ENCODE results near the gene SNRNP70.

SNRNP70 gene

GRCh38 chr19:49106648-49107135 is 21.4 kb downstream of the SNRNP70 start:
- TF ChIP-seq CTCF (IDR thresholded peaks at IDR 0.05; ENCODE audit: low read depth, low read length) = peak; percentile 80
- H3K4me3 ChIP-seq (ENCODE audit: low read depth, low read length) = no peak overlapping the region
- H3K36me3 ChIP-seq = peaks cover 82% of the 10 kb centered on the region
- peak; percentile 76 for DNase-seq
- H3K27ac ChIP-seq = peak overlapping the region; percentile 42
- no peaks in the 10 kb centered on the region for H3K27me3 ChIP-seq (ENCODE audit: insufficient read depth, low read depth, severe bottlenecking)
- H3K9me3 ChIP-seq (ENCODE audit: severe bottlenecking) = no peaks in the 10 kb centered on the region

- DNase-seq = no peak
- Histone ChIP-seq H3K27me3 (ENCODE audit: insufficient read depth, low read depth, severe bottlenecking) (no peaks in the 10 kb centered on the region), H3K36me3 (peaks cover 73% of the 10 kb centered on the region), H3K27ac (no peak overlapping the region), H3K4me3 (ENCODE audit: low read depth, low read length) (no peak overlapping the region), H3K9me3 (ENCODE audit: severe bottlenecking) (no peaks in the 10 kb centered on the region)
- no peak for TF ChIP-seq CTCF (IDR thresholded peaks at IDR 0.05; ENCODE audit: low read depth, low read length)
Measured at GRCh38 chr19:49107625-49108459, 22.6 kb downstream of the SNRNP70 start.

DNA sequence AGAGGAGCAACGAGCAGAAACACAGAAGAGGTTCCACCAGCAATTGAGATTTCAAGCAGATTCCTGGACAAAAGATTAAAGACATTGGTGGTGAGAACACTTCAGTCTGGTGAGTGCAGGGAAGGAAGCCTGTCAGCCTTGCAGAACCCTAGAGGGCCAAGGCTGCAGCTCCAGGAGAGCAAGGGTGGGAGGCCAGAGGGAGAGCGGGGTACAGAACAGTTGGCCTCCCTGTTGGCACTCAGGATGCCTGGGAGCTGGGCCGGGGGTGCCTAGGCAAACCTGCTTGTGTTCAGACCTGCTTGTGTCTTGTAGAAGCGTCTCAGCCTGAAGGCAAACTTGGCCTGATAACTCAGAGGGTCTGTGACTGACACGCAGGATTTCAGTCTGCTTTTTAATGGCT is 23.8 kb downstream of the SNRNP70 start:
- H3K36me3 ChIP-seq = peaks cover 62% of the 10 kb centered on the region

GRCh38 chr19:49109569-49110233 is 24.4 kb downstream of the SNRNP70 start:
- no peaks in the 10 kb centered on the region for H3K27me3 ChIP-seq (ENCODE audit: insufficient read depth, low read depth, severe bottlenecking)
- DNase-seq = no peak
- H3K9me3 ChIP-seq (ENCODE audit: severe bottlenecking) = no peaks in the 10 kb centered on the region
- no peak overlapping the region for H3K4me3 ChIP-seq (ENCODE audit: low read depth, low read length)
- peaks cover 56% of the 10 kb centered on the region for H3K36me3 ChIP-seq
- no peak for TF ChIP-seq CTCF (IDR thresholded peaks at IDR 0.05; ENCODE audit: low read depth, low read length)
- no peak overlapping the region for H3K27ac ChIP-seq

More for the DNA sequence above, 23.8 kb downstream of the SNRNP70 start:
- no peak overlapping the region for H3K4me3 ChIP-seq (ENCODE audit: low read depth, low read length)
- H3K27ac ChIP-seq = no peak overlapping the region
- no peak for DNase-seq
- no peaks in the 10 kb centered on the region for H3K27me3 ChIP-seq (ENCODE audit: insufficient read depth, low read depth, severe bottlenecking)
- TF ChIP-seq CTCF (IDR thresholded peaks at IDR 0.05; ENCODE audit: low read depth, low read length) = no peak
- H3K9me3 ChIP-seq (ENCODE audit: severe bottlenecking) = no peaks in the 10 kb centered on the region

GRCh38 chr19:49110567-49110966 is 25.3 kb downstream of the SNRNP70 start:
- DNase-seq = no peak
- Histone ChIP-seq H3K4me3 (ENCODE audit: low read depth, low read length) (no peak overlapping the region), H3K27ac (no peak overlapping the region), H3K36me3 (peaks cover 48% of the 10 kb centered on the region), H3K9me3 (ENCODE audit: severe bottlenecking) (no peaks in the 10 kb centered on the region), H3K27me3 (ENCODE audit: insufficient read depth, low read depth, severe bottlenecking) (no peaks in the 10 kb centered on the region)
- TF ChIP-seq CTCF (IDR thresholded peaks at IDR 0.05; ENCODE audit: low read depth, low read length) = no peak

All from WERI-Rb-1 (cell line).